Caco-2 (cell line): ENCODE measurements around the gene VEPH1. TPM values are rescaled to one million over a fixed set of nuclear protein-coding genes. Genes with fewer than 3 reads are reported as not detected.

Source experiments
- BruUV-seq: library from RNA; stranded (reverse); fragments of 400-500 nt; replicated peaks from 2 replicates; lab custom pipeline; 2021; lab: Mats Ljungman, UMichigan
- CTCF ChIA-PET: fragments of 300-600 bp; sonication (Branson Sonifier 250); formaldehyde crosslinking; loops from one replicate; lab custom pipeline; 2022; ENCODE audit warnings: antibody characterized with exemption; lab: Charles Lee
- POLR2A ChIA-PET: fragments of 300-600 bp; sonication (Branson Sonifier 250); formaldehyde crosslinking; loops from one replicate; lab custom pipeline; 2022; ENCODE audit warnings: antibody characterized with exemption; lab: Charles Lee
- DNase-seq, 2 experiments: peaks; one replicate each; pipeline versions ENCODE4 v3.0.0 to v3.0.0-alpha.2; 2020 to 2022
- H3K27me3 ChIP-seq: replicated peaks from 2 replicates; pipeline ENCODE4 v1.6.0; 2011; ENCODE audit warnings: low read length; ENCODE audit not compliant: control insufficient read depth, insufficient read depth
- H3K36me3 ChIP-seq: 2 replicates; pipeline ENCODE4 v1.5.1; 2011; ENCODE audit warnings: low read length; ENCODE audit not compliant: control insufficient read depth, insufficient read depth
- H3K4me1 ChIP-seq: fragments of 250-450 bp; sonication (Bioruptor Pico); 2 replicates; pipeline ENCODE4 v1.5.1; 2020; ENCODE audit warnings: mild to moderate bottlenecking
- H3K4me3 ChIP-seq: 2 replicates; pipeline ENCODE4 v1.5.1; 2011; ENCODE audit warnings: low read depth, mild to moderate bottlenecking, control low read depth, low read length
- H3K9me3 ChIP-seq: fragments of 250-450 bp; sonication (Bioruptor Pico); 2 replicates; pipeline ENCODE4 v1.5.1; 2020; ENCODE audit warnings: mild to moderate bottlenecking, moderate library complexity
- H3K27ac Mint-ChIP-seq: one replicate; pipeline ENCODE4 v1.8.0; 2022; ENCODE audit warnings: mixed read lengths; ENCODE audit not compliant: unreplicated experiment
- H3K27me3 Mint-ChIP-seq: one replicate; pipeline ENCODE4 v1.8.0; 2022; ENCODE audit warnings: mixed read lengths; ENCODE audit not compliant: insufficient read depth, unreplicated experiment
- H3K36me3 Mint-ChIP-seq: one replicate; pipeline ENCODE4 v1.8.0; 2022; ENCODE audit warnings: mild to moderate bottlenecking, mixed read lengths; ENCODE audit not compliant: insufficient read depth, unreplicated experiment
- H3K4me1 Mint-ChIP-seq: one replicate; pipeline ENCODE4 v1.8.0; 2022; ENCODE audit warnings: low read depth, mixed read lengths; ENCODE audit not compliant: unreplicated experiment
- H3K4me3 Mint-ChIP-seq: one replicate; pipeline ENCODE4 v1.8.0; 2022; ENCODE audit warnings: mild to moderate bottlenecking, moderate library complexity, mixed read lengths; ENCODE audit not compliant: unreplicated experiment
- H3K9me3 Mint-ChIP-seq: one replicate; pipeline ENCODE4 v1.8.0; 2022; ENCODE audit warnings: mixed read lengths; ENCODE audit not compliant: unreplicated experiment
- CTCF ChIP-seq, 2 experiments: fragments of 200-600 bp in 1 of 2; IDR thresholded peaks; 1 replicate in 1 of 2; 2 replicates in 1 of 2; pipeline versions ENCODE4 v1.5.1 to v1.8.0; 2011 to 2022; ENCODE audit warnings: antibody characterized with exemption in 1 of 2, control low read depth in 1 of 2, inconsistent platforms in 1 of 2, low read depth in 1 of 2, low read length in 1 of 2, mild to moderate bottlenecking in 1 of 2, moderate library complexity in 1 of 2; ENCODE audit not compliant: insufficient read depth in 1 of 2, severe bottlenecking in 1 of 2, unreplicated experiment in 1 of 2
- intact Hi-C: fragments of 100-400 bp; cut with micrococcal nuclease; formaldehyde crosslinking; loops from one replicate; pipeline ENCODE4 v1.10.0; 2022; ENCODE audit not compliant: unreplicated experiment
- total RNA-seq: library from RNA; stranded (reverse); gene quantifications from 2 replicates; pipeline ENCODE4 v1.2.3, GENCODE V29; 2022

The VEPH1 gene
- total RNA-seq, 1 experiment from 2014 or later: 12.0 TPM

- TF ChIP-seq CTCF (IDR thresholded peaks at IDR 0.05; ENCODE audit: insufficient read depth in 1 of 2, low read depth in 1 of 2, low read length in 1 of 2, severe bottlenecking in 1 of 2, unreplicated experiment in 1 of 2): no peak
- Histone ChIP-seq H3K4me3 (no peak overlapping the region), H3K27me3 (no peaks in the 10 kb centered on the region), H3K9me3 (no peaks in the 10 kb centered on the region), H3K4me1 (no peaks in the 10 kb centered on the region), H3K36me3 (no peaks in the 10 kb centered on the region)
- no peak for DNase-seq
- CTCF ChIA-PET: no interaction called here
- no peak overlapping the region for H3K27ac Mint-ChIP-seq
- intact Hi-C loops: no loop called here
- no peak overlapping the region for H3K4me3 Mint-ChIP-seq
- no peaks in the 10 kb centered on the region for H3K4me1 Mint-ChIP-seq
- H3K27me3 Mint-ChIP-seq: peaks cover 5% of the 10 kb centered on the region
- no peaks in the 10 kb centered on the region for H3K9me3 Mint-ChIP-seq
- POLR2A ChIA-PET: no interaction called here
- no peaks in the 10 kb centered on the region for H3K36me3 Mint-ChIP-seq
- no TSS peak for BruUV-seq
These were observed 22.8 kb upstream of the VEPH1 start for GRCh38 chr3:157526036-157526435.

GRCh38 chr3:157523814-157524213 is 20.6 kb upstream of the VEPH1 start:
- BruUV-seq: no TSS peak
- H3K9me3 ChIP-seq: no peaks in the 10 kb centered on the region
- no peaks in the 10 kb centered on the region for H3K4me1 ChIP-seq
- no peak for TF ChIP-seq CTCF (IDR thresholded peaks at IDR 0.05; ENCODE audit: insufficient read depth in 1 of 2, low read depth in 1 of 2, low read length in 1 of 2, severe bottlenecking in 1 of 2, unreplicated experiment in 1 of 2)
- POLR2A ChIA-PET: no interaction called here
- intact Hi-C loops: no loop called here
- Mint-ChIP-seq H3K36me3 (no peaks in the 10 kb centered on the region), H3K4me1 (no peaks in the 10 kb centered on the region), H3K4me3 (no peak overlapping the region), H3K27ac (no peak overlapping the region), H3K27me3 (peaks cover 5% of the 10 kb centered on the region), H3K9me3 (no peaks in the 10 kb centered on the region)
- no peaks in the 10 kb centered on the region for H3K36me3 ChIP-seq
- no peaks in the 10 kb centered on the region for H3K27me3 ChIP-seq
- H3K4me3 ChIP-seq: no peak overlapping the region
- no peak for DNase-seq
- CTCF ChIA-PET: no interaction called here

GRCh38 chr3:157522648-157523047 is 19.4 kb upstream of the VEPH1 start:
- Mint-ChIP-seq H3K27ac (no peak overlapping the region), H3K4me1 (no peaks in the 10 kb centered on the region), H3K4me3 (no peak overlapping the region), H3K27me3 (peaks cover 5% of the 10 kb centered on the region), H3K9me3 (no peaks in the 10 kb centered on the region), H3K36me3 (no peaks in the 10 kb centered on the region)
- Histone ChIP-seq H3K27me3 (no peaks in the 10 kb centered on the region), H3K36me3 (no peaks in the 10 kb centered on the region), H3K9me3 (no peaks in the 10 kb centered on the region), H3K4me1 (no peaks in the 10 kb centered on the region), H3K4me3 (no peak overlapping the region)
- DNase-seq: no peak
- no TSS peak for BruUV-seq
- intact Hi-C loops: no loop called here
- POLR2A ChIA-PET: no interaction called here
- CTCF ChIA-PET: no interaction called here
- no peak for TF ChIP-seq CTCF (IDR thresholded peaks at IDR 0.05; ENCODE audit: insufficient read depth in 1 of 2, low read depth in 1 of 2, low read length in 1 of 2, severe bottlenecking in 1 of 2, unreplicated experiment in 1 of 2)
